ENCODE measurements around the gene PDGFA. TPM values are rescaled to one million over a fixed set of nuclear protein-coding genes. Genes with fewer than 3 reads are reported as not detected.

The PDGFA gene
- total RNA-seq, 1 experiment from 2014 or later: 48.1 TPM

DNA sequence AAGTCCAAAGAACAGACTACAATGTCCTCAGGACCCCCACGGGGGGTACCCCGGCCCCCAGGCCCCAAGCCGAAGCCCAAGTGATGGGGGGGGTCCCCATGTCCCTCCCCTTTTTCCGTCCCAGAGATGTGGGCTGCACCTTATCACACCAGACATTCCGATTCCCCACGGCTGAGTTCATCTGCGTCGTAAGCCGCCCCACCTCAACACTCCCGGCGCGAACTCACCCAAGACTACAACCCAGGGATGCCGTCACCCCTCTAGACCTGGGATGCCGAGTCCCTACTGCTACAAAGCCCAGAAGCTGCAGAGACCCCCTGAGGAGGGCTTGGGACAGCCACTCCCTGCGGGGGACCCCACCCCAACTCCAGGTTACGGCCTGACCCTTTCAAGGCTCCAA is 14.5 kb downstream of the PDGFA start:
- DNase-seq (ENCODE audit: low read depth): no peak

DNA sequence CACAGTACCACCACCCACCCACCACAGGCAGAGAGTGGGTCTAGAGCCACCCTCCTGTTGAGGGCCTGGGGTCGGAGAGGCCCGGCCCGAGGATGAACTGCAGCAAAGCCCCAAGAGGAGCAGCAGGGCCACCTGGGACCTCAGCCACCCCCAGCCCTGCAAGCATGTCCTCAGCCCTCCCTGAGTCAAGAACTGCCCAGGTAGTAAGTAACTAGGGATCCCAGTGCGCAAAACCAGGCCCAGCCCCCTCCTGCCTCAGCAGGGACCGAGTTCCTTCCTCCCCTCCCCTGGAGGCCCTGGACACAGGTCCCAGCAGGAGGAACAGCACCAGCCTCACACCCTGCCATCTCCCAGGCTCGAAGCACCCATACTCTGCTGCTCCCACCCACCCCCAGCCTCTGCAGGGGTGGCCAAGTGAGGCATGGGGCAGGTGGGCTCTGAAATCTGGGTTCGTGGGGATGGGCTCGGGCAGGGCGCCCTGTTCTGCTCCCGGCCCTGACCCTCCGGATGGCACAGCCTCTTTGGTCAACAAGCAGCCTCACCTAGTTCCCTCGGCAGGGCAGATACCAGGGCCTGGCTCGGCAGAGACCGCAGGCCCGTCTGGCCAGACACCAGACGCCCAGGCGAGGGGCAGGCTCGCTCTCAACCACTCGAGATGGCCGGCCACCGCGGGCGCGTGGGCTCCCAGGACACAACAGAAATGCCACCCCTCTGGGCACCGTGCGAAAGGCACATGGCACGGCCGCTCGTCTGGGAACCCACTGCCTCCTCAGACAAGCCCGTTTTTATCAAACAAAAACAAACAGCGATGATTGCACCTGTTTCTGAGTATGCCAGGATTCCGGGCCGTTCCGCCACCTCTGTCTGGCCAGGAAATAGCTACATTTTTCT is 15.2 kb downstream of the PDGFA start:
- DNase-seq (ENCODE audit: low read depth): no peak

DNA sequence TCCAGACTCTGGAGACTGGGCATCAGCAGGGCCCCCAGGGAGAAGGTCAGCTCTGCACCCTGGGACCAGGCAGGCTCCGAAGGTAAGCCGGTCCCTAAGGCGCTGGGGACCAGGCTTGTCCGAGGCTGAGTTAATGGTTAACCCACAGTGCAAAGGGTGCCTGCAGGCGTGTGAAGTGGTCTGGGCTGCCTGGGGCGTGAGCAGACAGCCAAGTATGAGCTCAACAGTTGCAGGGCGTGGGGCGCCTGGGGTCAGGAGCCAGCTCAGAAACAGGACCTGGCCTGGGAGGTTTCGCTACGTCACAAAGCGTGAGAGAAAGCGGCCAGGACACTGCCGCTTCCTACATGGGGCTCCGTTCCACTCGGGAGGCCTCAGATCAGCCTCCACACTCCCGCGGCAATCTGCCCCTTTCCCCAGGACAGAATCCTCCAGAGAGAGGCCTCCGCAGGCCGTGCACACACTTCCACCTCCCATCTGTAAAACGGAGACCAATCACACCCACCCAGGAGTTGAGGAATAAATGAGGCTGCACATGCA is 16.0 kb downstream of the PDGFA start:
- no peak for DNase-seq (ENCODE audit: low read depth)

DNA sequence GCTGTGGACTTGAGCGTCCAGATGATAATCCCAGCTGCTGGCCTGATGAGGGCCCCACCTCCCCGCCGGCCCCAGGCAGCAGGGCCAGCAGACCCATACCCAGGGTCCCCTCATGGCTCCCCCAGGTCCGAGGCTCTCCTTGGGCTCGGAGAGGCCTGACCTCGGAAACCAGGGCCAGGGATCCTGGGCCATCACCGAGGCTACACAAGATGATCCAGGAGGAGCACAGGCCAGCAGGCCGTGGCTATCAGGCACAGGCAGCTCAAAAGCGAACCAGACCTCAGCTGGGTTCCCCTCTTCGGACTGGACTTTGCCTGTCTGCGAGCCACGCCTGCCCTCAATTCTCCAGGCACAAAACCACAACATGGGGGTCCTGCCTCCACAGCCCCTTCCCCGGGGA is 17.4 kb downstream of the PDGFA start:
- DNase-seq (ENCODE audit: low read depth): no peak

DNA sequence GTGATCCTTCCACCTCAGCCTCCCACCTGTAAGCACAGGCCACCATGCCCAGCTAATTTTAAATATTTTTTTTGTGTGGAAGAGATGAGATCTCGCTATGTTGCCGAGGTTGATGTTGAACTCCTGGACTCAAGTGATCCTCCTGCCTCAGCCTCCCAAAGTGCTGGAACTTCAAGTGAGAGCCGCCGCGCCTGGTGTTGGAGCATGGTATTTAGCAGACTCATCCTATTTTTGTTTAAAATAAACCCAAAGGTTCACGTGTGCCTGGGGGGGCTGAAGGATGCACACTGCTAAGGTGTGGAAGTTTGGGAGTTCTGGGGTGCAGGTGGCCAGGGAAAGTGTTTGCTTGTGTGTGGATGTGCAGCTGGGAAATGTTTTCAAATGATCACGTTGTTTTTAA is 18.1 kb downstream of the PDGFA start:
- DNase-seq (ENCODE audit: low read depth): no peak

DNA sequence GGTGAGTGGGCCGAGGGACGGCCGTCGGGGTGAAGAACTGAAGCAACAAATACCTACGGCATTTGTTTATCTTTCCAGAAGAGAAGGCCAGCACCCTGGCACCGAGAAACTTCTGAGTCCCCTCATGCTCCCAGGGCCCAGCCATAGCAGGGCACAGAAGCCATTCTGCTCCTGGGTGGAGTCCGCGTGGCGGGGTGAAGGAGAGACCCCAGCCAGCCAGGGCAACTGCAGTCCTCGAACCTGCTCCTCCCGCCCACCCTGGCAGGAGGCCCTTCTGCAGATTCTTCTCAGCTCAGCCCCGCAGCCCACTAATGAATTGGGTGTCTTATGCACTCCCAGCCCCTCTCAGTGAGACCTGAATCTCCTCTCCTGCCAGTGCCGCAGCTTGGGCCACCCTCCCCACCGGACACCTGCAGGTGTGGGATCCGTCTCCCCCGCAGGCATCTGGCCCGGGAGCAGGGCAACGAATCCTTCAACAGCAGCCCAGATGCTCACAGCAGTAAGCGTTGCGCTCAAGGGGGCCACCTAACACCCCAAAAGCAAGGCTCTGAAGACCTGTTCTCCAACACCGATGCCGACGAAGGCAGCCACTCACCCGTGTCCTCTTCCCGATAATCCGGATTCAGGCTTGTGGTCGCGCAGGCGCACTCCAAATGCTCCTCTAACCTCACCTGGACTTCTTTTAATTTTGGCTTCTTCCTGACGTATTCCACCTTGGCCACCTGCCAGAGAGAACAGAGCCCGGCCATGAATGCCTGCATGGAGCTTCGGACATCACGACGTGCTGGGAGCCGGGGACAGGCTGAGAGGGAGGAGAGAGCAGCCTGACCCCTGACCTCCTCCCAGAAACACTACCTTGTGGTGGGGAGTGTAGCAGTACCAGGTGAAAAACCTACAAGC is 18.9 kb downstream of the PDGFA start:
- DNase-seq (ENCODE audit: low read depth): no peak

DNA sequence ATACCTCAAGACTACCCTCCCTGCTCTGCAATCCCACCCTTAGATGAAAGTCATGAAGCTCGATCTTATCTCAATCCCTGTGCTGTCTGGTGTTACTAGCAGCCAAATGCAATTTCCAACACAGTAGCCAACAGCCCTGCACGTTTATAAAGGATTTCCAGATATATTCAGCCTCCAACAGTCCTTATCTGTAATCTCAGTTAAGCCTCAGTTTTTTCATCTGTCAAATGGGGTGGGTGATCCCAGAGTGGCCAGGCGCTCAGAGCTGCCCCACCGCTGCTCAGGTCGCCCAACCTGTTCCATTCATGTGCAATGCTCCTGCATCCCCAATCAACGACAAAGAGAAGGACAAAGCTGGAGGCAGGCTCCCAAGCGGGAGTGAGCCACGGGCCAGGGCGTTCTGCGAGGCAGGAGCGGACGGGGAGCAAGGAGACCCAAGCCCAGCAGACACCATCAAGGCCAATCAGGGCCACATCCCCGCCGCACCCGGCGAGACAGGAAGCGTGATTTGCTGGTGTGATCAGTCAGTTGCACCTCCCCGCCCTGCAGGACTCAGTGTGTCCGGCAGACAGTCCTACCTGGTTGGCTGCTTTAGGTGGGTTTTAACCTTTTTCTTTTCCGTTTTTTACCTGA is 19.7 kb downstream of the PDGFA start:
- no peak for DNase-seq (ENCODE audit: low read depth)

DNA sequence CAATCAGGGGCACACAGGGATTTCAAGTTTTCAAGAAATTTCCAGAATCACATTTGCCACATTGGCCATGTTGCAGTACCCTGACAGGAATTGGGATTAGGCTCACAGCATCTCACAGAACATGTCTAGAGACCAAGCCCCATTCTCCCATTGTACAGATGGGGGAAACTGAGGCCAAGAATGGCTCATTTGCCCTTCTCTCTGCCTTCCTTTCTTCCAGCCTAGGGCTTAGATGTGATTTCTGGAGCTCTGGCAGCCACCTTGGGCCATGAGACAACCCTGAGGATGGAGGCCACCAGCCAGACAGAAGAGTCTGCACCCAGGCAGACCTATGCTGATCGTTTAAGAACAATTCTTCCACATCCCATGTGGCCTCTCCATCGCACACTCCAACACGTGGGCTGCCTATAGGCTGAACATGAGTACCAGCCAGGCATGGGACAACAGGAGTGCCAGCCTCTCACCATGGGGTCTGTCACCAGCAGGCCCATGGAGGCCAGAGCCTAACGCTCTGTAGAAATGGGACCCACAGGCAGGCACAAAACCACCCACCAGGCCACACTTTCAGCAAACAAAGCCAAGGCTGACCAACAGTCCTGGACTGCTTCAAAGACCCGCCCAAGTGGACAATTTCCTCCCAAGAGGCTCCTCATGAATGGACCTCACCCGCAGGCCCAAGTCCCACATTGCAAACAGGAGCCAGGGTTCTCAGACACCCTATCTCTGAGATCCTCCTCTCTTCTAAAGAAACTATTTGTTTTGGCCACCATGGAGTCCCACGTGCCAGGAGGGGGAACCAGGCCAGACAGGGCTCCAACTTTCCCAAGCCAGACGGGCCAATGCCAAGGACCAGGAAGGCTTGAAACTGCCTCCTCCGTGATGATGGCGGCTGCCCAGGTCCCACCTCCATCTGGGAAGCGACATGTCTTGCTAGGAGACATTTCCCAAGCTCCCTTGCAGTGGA is 20.7 kb downstream of the PDGFA start:
- no peak for DNase-seq (ENCODE audit: low read depth)

DNA sequence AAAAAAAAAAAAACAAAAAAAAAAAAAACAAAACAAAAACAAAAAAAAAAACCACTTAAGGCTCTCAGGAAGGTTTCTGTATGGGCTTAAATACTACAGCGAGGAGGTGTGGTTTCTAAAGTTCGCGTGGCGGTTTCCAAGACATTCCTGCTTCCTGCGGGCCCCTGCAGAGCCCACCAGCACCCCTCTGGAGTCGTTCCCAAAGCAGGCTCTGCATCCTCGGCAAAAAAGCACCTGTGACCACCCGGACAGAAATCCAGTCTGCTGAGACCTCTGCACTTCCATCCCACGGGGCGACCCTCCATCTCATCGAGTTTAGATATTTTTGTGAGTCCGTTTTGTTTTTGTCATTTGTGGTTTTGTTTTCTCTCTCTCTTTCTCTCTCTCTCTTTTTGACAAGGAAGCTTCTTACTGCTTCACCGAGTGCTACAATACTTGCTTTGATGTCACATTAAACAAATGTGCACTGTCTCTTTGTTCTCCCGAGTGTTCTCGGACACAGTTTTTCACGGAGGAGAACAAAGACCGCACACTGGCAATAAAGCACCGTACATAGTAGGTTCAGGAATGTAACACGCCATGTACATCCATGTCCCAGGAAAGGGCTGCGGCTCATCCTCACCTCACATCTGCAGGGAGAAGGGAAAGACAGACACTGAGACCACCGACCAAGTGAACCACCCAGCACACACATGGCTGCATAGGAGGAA is 21.5 kb downstream of the PDGFA start:
- DNase-seq (ENCODE audit: low read depth): no peak

DNA sequence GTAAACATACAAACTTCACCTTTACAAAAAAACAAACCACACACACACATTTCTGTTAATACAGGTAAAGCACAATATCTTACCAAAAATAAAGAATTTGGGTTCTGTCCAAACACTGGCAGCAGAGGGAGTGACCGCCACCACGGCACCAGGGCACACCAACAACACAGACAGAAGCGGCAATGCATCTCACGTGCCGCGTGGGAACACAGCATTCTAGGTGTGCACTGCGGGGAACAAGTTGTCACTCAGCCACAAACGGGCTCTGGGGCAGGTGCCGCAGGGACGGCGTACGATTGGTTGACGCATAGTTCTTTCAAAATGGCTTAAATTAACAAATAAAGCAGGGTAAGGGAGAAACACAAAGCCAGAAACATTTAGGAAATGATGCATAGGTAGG is 22.3 kb downstream of the PDGFA start:
- DNase-seq (ENCODE audit: low read depth): no peak

DNA sequence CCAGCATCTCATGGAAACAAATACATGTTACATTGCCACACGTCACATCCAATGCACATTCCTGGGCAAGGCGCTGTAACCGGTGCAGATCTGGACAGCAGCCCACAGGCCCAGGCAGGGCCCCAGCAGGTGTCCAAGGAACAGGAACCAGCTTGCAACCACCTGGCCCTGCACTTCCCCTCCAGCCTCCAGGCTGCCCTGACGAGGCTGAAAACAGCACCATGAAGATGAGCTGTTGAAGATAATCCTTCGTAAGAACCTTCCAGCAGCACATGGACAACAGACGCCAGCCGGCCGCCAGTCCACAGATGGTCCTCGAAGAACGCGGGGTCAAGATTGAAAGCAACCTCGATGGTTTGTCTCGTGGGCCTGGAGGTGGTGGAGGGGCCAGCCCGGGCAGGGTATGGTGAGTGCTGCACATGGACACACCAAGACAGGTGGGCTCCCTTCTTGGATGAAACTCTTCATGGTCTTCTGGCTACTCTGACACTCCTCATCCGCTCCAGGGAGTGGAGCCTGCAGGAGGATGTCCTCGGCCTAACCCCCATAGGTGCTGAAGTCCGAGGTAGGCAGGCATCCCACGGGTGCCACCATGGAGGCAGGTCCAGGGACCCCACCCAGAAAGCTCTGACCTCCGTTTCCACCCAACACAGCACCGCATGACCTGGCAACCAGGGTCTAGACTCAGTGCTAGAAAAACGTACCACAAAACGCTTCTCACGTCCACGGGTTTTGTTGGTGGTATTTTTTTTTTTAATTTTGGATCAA is 22.9 kb downstream of the PDGFA start:
- no peak for DNase-seq (ENCODE audit: low read depth)

DNA sequence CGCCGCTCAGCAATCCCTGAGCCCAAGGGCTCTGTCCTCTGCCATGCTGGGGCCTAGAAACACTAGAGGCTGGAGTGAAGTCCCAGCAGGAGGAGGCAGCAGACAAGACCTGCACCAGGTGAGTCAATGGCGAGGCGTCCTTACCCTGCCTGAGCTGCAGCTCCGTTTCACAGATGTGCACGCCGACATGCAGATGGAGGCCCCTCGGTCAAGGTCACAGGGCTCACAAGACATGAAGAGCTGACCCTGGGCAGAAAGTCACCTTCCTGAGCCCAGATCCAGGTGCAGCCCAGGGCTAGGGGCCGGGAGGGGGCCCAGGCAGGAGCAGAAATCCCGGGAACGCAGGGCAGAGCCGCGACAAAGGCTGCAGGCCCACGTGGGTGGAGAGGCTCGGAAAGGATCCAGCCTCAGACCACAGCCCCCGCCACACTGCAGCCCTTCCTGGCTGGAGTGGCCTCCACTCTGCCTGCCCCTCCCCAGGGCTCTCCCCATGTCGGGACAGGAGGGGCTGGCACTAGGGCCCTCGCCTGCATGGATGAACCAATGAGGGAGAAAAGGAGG is 23.8 kb downstream of the PDGFA start:
- DNase-seq (ENCODE audit: low read depth): no peak

DNA sequence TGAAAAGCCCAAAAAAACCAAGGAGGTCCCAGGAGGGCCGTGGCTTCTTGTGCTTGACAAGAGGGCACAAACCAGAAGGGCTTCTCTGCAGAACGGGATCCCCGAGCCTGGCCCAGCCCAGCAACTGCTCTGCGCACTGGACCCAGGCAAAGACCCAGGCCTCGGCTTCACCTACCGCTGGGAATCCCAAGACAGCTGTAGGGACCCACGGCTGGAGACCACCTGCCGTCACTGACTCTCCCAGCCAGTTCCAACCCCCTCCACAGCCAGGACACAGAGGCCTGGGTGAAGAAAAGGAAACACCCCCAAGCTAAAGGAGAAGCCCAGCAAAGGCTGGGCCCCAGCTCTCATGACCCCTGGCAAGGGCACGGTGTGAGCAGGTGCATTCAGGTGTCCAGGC is 24.3 kb downstream of the PDGFA start:
- DNase-seq (ENCODE audit: low read depth): no peak

DNA sequence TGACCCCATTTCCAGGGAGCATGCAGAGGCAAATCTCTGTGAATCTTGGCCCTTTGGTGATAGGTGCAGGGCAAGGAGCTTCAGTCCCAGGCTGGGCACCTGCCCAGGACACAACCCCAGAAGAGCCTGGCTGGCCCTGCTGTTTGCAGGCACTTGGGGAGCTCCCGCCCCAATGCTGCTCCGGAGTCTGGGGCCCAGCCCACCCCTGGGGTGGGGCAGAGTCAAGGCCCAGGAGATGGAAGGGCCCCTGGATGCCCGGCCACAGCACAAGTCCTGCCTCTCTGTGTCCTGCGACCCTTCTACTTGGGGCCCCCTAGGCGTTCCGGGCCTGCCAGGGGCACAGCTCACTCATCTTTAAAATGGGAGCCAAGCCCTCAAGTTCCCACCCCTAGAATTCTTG is 24.7 kb downstream of the PDGFA start:
- DNase-seq (ENCODE audit: low read depth): no peak

DNA sequence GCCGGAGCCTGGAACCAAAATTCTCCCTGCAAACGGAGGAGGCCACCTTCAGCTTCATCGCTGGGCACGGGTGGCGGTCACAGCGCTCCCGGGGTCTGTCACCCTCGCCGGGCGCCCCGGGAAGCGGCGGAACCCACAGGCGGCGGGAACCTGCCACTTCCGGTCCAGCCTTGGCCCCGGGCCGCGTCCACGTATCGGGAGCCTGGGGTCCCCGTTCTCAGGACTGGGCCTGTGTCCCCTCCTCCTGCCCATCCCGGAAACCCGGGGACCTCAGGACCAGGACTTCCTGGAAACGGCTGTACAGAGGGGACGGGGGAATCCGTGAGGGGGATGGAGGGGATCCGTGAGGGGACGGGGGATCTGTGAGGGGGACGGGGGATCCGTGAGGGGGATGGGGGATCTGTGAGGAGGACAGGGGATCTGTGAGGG is 25.4 kb downstream of the PDGFA start:
- DNase-seq (ENCODE audit: low read depth): no peak

DNA sequence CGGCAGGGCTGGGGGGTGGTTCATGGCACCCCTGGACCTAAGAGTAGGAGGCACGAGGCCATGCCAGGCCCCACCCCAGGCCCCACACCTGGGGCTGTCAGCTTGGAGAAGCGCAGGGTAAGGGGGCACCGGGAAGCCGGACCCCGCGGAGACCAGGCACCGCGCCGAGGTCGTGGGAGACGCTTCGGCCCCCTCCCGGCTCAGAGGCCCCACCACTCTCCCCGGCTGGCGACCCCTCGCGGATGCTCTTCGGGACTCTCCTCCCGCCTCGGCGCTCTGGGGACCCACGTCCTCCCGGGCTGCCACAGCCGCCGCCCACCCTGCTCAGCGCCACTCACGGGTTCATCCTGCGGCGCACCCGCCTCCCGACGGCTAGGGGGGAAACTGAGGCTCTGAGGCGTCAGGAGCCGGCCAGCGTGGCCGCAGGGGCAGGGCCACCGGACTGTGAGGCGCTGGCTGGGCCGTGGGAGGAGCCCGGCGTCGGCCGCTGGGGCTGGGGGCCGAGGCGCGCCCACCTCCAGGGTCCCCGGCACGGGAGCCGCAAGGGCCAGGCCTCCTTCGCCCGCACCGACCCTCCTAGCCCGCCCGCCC is 25.9 kb downstream of the PDGFA start:
- DNase-seq (ENCODE audit: low read depth): no peak

DNA sequence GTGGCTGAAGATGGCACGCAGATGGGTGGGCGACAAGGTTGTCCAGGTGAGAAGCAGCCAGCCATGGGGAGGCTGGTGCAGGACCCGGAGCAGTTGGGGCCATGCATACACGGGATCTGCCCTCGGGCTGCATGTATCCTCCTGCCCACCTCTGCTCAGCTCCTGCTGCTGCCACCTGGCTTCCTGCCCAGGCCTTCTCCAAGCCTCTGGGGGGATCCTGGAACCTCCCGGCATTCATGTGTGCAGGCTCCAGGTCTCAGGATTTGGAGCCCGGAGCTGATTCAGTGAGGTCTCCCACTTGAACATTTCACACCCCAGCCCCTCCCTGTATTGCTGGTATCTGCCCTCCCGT is 27.0 kb downstream of the PDGFA start:
- DNase-seq (ENCODE audit: low read depth): no peak

DNA sequence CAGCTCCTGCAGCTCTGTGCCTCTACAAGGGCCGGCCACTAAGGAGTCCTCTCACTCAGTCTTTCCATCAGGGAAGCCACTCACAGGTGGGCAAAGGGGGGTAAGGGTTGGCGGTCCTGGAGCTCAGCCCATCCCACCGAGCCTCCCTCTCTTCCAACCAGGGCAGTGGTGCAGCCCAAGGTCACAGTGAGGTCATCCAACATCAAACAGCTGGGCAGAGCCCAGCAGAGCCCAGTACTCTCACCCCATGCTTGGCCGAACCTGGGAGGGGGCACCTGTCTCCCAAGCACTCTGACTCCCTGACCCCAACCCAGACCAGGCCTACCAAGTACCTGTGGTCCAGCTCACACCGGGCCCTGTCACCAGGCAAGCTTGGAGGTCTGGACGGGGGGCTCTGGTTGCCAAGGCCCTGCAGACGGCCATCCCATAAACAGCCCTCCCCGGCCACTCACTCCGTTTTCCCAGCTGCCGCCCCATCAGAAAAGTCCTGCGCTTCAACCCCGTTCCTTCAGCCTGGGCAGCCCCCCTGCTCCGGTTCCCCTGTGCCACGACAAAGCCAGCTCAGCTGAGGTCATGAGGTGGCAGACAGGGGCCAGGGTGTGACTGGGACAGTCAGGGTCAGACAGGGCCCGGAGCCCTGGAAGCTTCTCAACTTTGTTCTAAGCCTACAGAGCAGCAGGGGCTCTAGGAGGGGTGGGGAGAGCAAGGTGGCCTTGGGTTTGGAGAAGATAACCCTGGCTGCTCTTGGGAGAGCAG is 27.5 kb downstream of the PDGFA start:
- DNase-seq (ENCODE audit: low read depth): no peak

All from RPMI7951 (cell line).